ENCODE measurements around the gene PLA2G4D.

DNA sequence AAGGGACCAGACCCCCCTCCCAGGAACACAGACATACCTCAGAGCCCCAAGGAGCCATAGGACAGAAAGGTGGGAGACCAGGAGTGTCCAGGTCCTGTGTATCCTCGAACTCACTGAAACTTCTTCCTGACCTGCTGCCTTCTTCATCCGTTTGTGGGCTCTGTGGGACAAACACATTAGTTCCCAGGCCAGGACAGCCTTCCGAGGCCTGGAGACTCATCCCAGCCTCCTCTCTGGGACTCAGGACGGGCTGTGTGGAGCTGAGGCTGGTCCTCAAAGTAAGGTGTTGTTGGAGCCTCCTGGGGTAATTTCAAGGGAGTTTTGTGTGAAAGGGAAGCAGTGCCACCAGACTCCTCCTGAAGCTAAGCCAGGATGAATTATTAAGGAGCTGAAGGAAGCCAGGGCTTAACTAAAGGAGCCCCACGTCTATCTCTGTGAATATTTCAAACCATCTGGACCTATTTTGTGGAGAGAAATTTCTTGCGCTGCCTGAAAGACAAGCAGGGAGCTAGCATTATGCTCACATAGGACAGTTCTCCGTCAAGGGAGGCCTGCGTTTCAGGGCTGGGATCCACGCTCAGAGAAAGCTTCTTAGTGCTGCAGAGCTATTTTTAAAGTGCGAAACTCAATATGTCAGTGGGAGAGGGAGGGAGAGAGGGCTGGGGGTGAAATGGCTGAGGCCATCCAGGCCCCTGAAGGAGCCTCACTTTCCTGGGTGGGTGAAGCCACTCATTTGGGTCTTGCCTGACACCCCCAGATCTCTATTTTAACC, 43.7 kb downstream of the PLA2G4D start:
- TF ChIP-seq, protein P1, sequence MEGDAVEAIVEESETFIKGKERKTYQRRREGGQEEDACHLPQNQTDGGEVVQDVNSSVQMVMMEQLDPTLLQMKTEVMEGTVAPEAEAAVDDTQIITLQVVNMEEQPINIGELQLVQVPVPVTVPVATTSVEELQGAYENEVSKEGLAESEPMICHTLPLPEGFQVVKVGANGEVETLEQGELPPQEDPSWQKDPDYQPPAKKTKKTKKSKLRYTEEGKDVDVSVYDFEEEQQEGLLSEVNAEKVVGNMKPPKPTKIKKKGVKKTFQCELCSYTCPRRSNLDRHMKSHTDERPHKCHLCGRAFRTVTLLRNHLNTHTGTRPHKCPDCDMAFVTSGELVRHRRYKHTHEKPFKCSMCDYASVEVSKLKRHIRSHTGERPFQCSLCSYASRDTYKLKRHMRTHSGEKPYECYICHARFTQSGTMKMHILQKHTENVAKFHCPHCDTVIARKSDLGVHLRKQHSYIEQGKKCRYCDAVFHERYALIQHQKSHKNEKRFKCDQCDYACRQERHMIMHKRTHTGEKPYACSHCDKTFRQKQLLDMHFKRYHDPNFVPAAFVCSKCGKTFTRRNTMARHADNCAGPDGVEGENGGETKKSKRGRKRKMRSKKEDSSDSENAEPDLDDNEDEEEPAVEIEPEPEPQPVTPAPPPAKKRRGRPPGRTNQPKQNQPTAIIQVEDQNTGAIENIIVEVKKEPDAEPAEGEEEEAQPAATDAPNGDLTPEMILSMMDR (IDR thresholded peaks at IDR 0.05) = no peak
- TF ChIP-seq, protein P2, sequence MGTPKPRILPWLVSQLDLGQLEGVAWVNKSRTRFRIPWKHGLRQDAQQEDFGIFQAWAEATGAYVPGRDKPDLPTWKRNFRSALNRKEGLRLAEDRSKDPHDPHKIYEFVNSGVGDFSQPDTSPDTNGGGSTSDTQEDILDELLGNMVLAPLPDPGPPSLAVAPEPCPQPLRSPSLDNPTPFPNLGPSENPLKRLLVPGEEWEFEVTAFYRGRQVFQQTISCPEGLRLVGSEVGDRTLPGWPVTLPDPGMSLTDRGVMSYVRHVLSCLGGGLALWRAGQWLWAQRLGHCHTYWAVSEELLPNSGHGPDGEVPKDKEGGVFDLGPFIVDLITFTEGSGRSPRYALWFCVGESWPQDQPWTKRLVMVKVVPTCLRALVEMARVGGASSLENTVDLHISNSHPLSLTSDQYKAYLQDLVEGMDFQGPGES (IDR thresholded peaks at IDR 0.05; ENCODE audit: low read depth, low read length) = no peak
- TF ChIP-seq RXRA (IDR thresholded peaks at IDR 0.05; ENCODE audit: borderline replicate concordance, low read depth) = no peak
- TF ChIP-seq TAF1 (IDR thresholded peaks at IDR 0.05; ENCODE audit: borderline replicate concordance, low read depth, low read length) = no peak
- TF ChIP-seq JUND (IDR thresholded peaks at IDR 0.05) = no peak
- TF ChIP-seq SIN3A (IDR thresholded peaks at IDR 0.05; ENCODE audit: borderline replicate concordance, low read depth, low read length) = no peak
- TF ChIP-seq GATA2 (CRISPR knock-in tag; IDR thresholded peaks at IDR 0.05) = no peak
- no peak for TF ChIP-seq RAD21 (IDR thresholded peaks at IDR 0.05; ENCODE audit: low read length)
- no peak for TF ChIP-seq EZH2phosphoT487 (IDR thresholded peaks at IDR 0.05; ENCODE audit: borderline replicate concordance, low read depth)
- TF ChIP-seq, protein P3, sequence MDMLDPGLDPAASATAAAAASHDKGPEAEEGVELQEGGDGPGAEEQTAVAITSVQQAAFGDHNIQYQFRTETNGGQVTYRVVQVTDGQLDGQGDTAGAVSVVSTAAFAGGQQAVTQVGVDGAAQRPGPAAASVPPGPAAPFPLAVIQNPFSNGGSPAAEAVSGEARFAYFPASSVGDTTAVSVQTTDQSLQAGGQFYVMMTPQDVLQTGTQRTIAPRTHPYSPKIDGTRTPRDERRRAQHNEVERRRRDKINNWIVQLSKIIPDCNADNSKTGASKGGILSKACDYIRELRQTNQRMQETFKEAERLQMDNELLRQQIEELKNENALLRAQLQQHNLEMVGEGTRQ (IDR thresholded peaks at IDR 0.05; ENCODE audit: borderline replicate concordance, low read depth, low read length) = no peak
- no peak for TF ChIP-seq EP300 (IDR thresholded peaks at IDR 0.05; ENCODE audit: borderline replicate concordance in 1 of 2, low read depth in 1 of 2, low read length in 1 of 2)
- TF ChIP-seq NFIC (IDR thresholded peaks at IDR 0.05; ENCODE audit: borderline replicate concordance) = no peak

Measured in SK-N-SH (cell line).